HepG2 (cell line): ENCODE measurements around the gene FGGY. TPM values are rescaled to one million over a fixed set of nuclear protein-coding genes. Genes with fewer than 3 reads are reported as not detected.

Experiments used
- DPF2 ChIP-seq: sonication (generic); formaldehyde crosslinking; IDR thresholded peaks from 2 replicates; pipeline ENCODE4 v1.4.0; 2020; ENCODE audit warnings: mild to moderate bottlenecking, low read depth, missing genetic modification reagents, borderline replicate concordance
- KDM1A ChIP-seq: IDR thresholded peaks from 2 replicates; pipeline ENCODE4 v1.6.1; 2016; ENCODE audit warnings: missing compliant biosample characterization
- MYNN ChIP-seq: sonication (generic); formaldehyde crosslinking; IDR thresholded peaks from 2 replicates; pipeline ENCODE4 v1.4.0; 2020; ENCODE audit warnings: mild to moderate bottlenecking, low read depth, missing genetic modification reagents
- PITX1 ChIP-seq: sonication (generic); formaldehyde crosslinking; IDR thresholded peaks from 2 replicates; pipeline ENCODE4 v1.5.1; 2020; ENCODE audit warnings: mild to moderate bottlenecking, missing genetic modification reagents
- SAFB2 ChIP-seq: sonication (generic); formaldehyde crosslinking; IDR thresholded peaks from 2 replicates; pipeline ENCODE4 v1.5.1; 2020; ENCODE audit warnings: missing genetic modification reagents, low read depth, mild to moderate bottlenecking, borderline replicate concordance
- WIZ ChIP-seq: sonication (generic); formaldehyde crosslinking; IDR thresholded peaks from 2 replicates; pipeline ENCODE4 v1.5.1; 2020; ENCODE audit warnings: mild to moderate bottlenecking, missing genetic modification reagents
- ZMYM2 ChIP-seq: sonication (generic); formaldehyde crosslinking; IDR thresholded peaks from 2 replicates; pipeline ENCODE4 v1.8.0; 2022; ENCODE audit warnings: mild to moderate bottlenecking, missing genetic modification reagents
- ZNF256 ChIP-seq: sonication (generic); formaldehyde crosslinking; conservative IDR thresholded peaks from 2 replicates; pipeline ENCODE4 v1.4.0; 2020; ENCODE audit warnings: missing genetic modification reagents
- ZNF3 ChIP-seq: IDR thresholded peaks from 2 replicates; pipeline ENCODE4 v1.7.0; 2017; ENCODE audit warnings: inconsistent platforms
- ZNF878 ChIP-seq: sonication (generic); formaldehyde crosslinking; IDR thresholded peaks from 2 replicates; pipeline ENCODE4 v1.8.1; 2023; ENCODE audit warnings: mild to moderate bottlenecking, missing genetic modification reagents, moderate library complexity
- polyA plus RNA-seq, 8 experiments: library from polyadenylated mRNA; depleted of rRNA in 3 of 8; stranded (reverse) in 7 of 8; unstranded in 1 of 8; fragments of >200 nt; fragmentation: Illumina TruSeq in 4 of 8; extraction: Trizol in 4 of 8; gene quantifications; 2 replicates each; pipeline versions ENCODE4 v1.2.1 to v1.2.3, GENCODE V29; 2011 to 2016; ENCODE audit warnings: low read depth in 4 of 8, missing spikeins in 1 of 8, mixed read lengths in 1 of 8; ENCODE audit not compliant: insufficient read depth in 1 of 8
- total RNA-seq, 5 experiments: library from RNA; depleted of rRNA; stranded (reverse); fragments of >200 nt; fragmentation: Illumina TruSeq; extraction: Trizol; gene quantifications; 2 replicates each; pipeline ENCODE4 v1.2.3, GENCODE V29; 2016; ENCODE audit warnings: low read depth in 1 of 5
- TF ChIP-seq, protein P1 (sequence below): sonication (generic); formaldehyde crosslinking; IDR thresholded peaks from 2 replicates; pipeline ENCODE4 v1.5.1; 2020; ENCODE audit warnings: mild to moderate bottlenecking, missing genetic modification reagents, borderline replicate concordance
- TF ChIP-seq, protein P2 (sequence below): sonication (generic); formaldehyde crosslinking; IDR thresholded peaks from 2 replicates; pipeline ENCODE4 v1.4.0; 2020; ENCODE audit warnings: mild to moderate bottlenecking, missing genetic modification reagents
- TF ChIP-seq, protein P3 (sequence below): sonication (generic); formaldehyde crosslinking; conservative IDR thresholded peaks from 2 replicates; pipeline ENCODE4 v1.8.1; 2023; ENCODE audit warnings: missing genetic modification reagents
- TF ChIP-seq, protein P4 (sequence below): sonication (generic); formaldehyde crosslinking; conservative IDR thresholded peaks from 2 replicates; pipeline ENCODE4 v1.4.0; 2020; ENCODE audit warnings: missing genetic modification reagents
- TF ChIP-seq, protein P5 (sequence below): sonication (generic); formaldehyde crosslinking; IDR thresholded peaks from 2 replicates; pipeline ENCODE4 v1.8.0; 2022; ENCODE audit warnings: mild to moderate bottlenecking, missing genetic modification reagents

The FGGY gene
- total and polyA plus RNA-seq, 2 of the 13 experiments (the other 11 are each of a cell fraction or from before 2014, with no cell fraction given): 15.7 to 27.5 TPM

DNA sequence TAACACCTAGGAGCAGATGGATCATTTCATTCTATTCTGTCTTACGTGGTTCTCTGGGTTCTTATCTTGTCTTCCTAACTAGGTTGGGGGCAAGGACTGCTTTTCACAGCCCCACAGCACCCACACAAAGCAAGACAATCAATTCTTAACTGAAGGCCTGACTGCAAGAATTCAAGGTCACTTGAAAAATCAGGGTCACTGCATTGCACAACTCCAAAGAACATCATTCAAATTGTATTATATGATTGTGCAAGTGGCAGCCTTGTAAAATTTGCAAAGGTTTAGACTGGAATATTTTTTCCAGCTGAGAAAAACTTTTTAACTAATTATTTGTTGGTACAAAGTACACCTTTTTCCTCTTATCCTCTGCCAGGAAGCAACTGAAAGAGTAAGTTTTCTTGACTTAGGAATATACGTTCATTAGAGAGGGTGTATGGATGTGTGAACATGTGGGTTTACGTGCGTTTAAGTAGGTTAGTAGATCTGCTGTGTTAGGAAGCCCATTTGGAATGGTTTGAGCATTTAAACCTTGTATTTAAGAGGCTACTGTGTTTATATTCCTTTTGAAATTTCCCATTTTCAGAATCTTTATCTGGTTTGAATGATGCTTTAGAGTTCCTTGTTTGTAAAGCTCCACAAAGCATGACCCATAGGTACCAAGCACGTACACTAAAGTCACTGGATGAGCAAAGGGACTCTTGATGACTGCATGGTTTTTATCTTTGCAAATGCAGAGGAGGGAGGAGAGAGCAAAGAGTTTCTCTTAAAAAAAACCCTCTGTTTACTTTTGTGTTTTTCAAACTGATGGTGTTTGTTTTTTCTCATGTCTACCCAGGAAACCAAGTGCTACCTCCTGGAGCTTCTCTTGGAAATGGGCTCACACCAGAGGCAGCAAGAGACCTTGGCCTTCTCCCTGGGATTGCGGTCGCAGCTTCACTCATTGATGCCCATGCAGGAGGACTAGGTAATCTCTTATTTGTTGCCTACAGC lies 214.9 kb downstream of the FGGY start (continued):
- TF ChIP-seq, protein P1, sequence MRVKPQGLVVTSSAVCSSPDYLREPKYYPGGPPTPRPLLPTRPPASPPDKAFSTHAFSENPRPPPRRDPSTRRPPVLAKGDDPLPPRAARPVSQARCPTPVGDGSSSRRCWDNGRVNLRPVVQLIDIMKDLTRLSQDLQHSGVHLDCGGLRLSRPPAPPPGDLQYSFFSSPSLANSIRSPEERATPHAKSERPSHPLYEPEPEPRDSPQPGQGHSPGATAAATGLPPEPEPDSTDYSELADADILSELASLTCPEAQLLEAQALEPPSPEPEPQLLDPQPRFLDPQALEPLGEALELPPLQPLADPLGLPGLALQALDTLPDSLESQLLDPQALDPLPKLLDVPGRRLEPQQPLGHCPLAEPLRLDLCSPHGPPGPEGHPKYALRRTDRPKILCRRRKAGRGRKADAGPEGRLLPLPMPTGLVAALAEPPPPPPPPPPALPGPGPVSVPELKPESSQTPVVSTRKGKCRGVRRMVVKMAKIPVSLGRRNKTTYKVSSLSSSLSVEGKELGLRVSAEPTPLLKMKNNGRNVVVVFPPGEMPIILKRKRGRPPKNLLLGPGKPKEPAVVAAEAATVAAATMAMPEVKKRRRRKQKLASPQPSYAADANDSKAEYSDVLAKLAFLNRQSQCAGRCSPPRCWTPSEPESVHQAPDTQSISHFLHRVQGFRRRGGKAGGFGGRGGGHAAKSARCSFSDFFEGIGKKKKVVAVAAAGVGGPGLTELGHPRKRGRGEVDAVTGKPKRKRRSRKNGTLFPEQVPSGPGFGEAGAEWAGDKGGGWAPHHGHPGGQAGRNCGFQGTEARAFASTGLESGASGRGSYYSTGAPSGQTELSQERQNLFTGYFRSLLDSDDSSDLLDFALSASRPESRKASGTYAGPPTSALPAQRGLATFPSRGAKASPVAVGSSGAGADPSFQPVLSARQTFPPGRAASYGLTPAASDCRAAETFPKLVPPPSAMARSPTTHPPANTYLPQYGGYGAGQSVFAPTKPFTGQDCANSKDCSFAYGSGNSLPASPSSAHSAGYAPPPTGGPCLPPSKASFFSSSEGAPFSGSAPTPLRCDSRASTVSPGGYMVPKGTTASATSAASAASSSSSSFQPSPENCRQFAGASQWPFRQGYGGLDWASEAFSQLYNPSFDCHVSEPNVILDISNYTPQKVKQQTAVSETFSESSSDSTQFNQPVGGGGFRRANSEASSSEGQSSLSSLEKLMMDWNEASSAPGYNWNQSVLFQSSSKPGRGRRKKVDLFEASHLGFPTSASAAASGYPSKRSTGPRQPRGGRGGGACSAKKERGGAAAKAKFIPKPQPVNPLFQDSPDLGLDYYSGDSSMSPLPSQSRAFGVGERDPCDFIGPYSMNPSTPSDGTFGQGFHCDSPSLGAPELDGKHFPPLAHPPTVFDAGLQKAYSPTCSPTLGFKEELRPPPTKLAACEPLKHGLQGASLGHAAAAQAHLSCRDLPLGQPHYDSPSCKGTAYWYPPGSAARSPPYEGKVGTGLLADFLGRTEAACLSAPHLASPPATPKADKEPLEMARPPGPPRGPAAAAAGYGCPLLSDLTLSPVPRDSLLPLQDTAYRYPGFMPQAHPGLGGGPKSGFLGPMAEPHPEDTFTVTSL (CRISPR knock-in tag): peak; percentile 80; the same call in 1 of the 2 replicates
- TF ChIP-seq ZMYM2 (CRISPR knock-in tag): peak; percentile 81; the same call in 1 of the 2 replicates
- TF ChIP-seq, protein P2, sequence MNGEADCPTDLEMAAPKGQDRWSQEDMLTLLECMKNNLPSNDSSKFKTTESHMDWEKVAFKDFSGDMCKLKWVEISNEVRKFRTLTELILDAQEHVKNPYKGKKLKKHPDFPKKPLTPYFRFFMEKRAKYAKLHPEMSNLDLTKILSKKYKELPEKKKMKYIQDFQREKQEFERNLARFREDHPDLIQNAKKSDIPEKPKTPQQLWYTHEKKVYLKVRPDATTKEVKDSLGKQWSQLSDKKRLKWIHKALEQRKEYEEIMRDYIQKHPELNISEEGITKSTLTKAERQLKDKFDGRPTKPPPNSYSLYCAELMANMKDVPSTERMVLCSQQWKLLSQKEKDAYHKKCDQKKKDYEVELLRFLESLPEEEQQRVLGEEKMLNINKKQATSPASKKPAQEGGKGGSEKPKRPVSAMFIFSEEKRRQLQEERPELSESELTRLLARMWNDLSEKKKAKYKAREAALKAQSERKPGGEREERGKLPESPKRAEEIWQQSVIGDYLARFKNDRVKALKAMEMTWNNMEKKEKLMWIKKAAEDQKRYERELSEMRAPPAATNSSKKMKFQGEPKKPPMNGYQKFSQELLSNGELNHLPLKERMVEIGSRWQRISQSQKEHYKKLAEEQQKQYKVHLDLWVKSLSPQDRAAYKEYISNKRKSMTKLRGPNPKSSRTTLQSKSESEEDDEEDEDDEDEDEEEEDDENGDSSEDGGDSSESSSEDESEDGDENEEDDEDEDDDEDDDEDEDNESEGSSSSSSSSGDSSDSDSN (CRISPR knock-in tag): no peak
- no peak for TF ChIP-seq ZNF256 (CRISPR knock-in tag)
- peak; percentile 84; the same call in 1 of the 2 replicates for TF ChIP-seq DPF2 (CRISPR knock-in tag)
- peak; percentile 65; the same call in 1 of the 2 replicates for TF ChIP-seq PITX1
- TF ChIP-seq MYNN: no peak
- TF ChIP-seq, protein P3, sequence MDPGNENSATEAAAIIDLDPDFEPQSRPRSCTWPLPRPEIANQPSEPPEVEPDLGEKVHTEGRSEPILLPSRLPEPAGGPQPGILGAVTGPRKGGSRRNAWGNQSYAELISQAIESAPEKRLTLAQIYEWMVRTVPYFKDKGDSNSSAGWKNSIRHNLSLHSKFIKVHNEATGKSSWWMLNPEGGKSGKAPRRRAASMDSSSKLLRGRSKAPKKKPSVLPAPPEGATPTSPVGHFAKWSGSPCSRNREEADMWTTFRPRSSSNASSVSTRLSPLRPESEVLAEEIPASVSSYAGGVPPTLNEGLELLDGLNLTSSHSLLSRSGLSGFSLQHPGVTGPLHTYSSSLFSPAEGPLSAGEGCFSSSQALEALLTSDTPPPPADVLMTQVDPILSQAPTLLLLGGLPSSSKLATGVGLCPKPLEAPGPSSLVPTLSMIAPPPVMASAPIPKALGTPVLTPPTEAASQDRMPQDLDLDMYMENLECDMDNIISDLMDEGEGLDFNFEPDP: no peak
- peak; percentile 53; the same call in 1 of the 2 replicates for TF ChIP-seq ZNF878 (CRISPR knock-in tag)
- TF ChIP-seq ZNF3 (CRISPR knock-in tag): peak; percentile 93
- TF ChIP-seq SAFB2: no peak
- TF ChIP-seq, protein P4, sequence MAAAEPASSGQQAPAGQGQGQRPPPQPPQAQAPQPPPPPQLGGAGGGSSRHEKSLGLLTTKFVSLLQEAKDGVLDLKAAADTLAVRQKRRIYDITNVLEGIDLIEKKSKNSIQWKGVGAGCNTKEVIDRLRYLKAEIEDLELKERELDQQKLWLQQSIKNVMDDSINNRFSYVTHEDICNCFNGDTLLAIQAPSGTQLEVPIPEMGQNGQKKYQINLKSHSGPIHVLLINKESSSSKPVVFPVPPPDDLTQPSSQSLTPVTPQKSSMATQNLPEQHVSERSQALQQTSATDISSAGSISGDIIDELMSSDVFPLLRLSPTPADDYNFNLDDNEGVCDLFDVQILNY (CRISPR knock-in tag): no peak
- TF ChIP-seq KDM1A (CRISPR knock-in tag): peak; percentile 92
- TF ChIP-seq WIZ (CRISPR knock-in tag): 0 out of 2 replicates have a peak, but pooled peaks have one; percentile 14
- TF ChIP-seq, protein P5, sequence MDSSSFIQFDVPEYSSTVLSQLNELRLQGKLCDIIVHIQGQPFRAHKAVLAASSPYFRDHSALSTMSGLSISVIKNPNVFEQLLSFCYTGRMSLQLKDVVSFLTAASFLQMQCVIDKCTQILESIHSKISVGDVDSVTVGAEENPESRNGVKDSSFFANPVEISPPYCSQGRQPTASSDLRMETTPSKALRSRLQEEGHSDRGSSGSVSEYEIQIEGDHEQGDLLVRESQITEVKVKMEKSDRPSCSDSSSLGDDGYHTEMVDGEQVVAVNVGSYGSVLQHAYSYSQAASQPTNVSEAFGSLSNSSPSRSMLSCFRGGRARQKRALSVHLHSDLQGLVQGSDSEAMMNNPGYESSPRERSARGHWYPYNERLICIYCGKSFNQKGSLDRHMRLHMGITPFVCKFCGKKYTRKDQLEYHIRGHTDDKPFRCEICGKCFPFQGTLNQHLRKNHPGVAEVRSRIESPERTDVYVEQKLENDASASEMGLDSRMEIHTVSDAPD (CRISPR knock-in tag): no peak; the same call in 1 of the 2 replicates
